CD1c-positive myeloid dendritic cell (primary cell): Measurements from ENCODE around the gene ZNF644.

ENCODE experiments used
- DNase-seq: peaks from one replicate; pipeline ENCODE4 v3.0.0-alpha.2; 2016; ENCODE audit errors: extremely low spot score

Gene ZNF644

DNA sequence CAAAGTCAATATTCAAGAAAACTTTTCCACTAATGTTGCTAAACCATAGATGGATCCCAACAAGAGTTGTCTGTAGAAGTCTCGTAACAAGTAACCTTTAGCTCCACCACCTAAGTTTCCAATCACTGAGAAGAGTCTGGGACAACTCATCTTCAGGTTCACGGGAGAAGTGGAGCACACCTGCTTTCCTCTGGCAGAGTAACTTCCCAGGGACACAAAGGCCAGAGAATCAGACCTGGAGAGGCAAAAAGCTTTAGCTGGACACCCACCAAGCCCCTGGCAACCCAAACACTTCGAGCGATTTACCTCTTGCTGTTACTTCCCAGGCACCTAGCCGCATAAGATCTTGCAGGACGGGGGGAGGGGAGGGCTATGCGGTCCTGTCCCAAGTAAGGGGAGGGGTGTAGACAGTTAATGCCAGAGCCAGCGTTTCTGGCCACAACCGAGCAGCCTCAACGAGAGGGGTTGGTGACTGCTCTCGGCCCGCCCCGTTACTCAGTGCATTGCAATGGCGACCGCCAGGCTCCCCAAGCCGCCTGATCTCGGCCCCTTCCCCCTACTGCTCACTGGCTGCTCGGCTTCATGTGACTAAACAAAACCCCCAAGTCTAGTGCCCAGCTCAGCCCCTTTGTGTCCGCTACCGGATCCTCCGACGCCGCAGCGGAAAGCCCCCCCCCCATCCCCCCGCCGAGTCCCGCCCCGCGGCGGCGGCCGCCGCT, 709 bp downstream of the ZNF644 start:
- DNase-seq, result peak; percentile 61

DNA sequence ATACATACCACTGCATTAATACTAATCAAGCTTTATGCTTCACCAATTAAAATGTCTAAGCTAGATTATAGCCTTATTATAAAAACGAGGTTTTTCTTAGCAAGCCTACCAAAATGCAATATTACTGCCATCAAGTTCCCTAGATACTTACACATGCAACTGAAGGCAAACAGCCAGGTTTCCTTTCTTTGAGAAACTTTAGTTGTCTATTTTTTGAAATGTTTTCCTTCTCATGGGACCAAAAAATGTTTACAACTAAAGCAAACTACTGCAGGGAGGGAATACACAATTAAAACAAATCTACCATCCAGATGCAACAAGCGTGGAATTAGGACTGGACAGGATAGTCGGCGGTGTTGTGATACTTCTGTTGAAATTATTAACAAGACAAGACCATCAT, 1.3 kb downstream of the ZNF644 start:
- no peak for DNase-seq

DNA sequence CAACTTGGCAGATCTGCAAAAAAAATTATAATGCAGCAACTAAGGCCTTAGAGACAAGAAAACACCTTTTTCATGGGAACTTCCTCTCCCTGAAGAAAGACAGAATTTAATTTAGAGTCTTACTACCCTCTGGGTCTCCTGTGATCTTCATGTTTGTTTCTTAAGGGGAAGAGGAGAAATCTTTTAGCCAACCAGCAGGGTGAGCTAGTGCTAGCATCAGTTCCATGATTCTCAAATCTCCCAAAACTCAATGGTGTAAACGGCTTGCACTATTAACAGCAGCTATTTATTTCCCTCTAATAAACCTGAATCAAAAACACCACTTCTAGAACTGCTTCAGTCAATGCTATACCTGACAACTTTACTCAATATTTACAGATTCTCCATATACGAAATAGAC, 3.8 kb downstream of the ZNF644 start:
- DNase-seq, result peak; percentile 30

DNA sequence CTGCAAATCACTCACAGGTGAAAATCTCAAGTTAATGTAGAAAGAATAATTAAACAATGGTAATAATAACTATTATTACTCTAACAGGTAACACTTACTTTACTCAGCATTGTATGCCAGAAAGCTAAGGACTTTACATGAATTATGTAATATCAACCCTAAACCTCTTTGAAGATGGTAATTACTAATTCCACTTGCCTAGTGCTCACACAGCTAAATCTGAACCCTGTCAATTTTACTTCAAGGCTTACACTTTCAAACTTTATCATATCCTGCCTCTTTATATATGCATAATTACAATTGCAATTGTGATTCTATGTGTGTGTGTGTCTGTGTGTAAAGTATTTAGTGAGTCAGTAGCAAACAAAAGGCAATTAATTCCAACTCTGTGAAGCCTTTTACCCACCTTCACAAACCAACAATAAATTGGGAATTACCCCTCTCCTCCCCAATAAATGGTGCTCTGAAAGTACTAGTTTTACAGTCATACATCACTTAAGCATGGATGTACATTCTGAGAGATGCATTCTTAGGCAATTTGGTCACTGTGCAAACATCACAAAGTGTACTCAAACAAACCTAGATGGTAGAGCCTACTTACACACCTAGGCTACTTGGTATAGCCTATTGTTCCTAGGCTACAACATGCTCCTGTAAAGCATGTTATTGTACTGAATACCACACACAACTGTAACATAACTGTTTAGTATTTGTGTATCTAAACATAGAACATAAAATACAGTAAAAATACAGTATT, 5.9 kb downstream of the ZNF644 start:
- DNase-seq, result no peak

DNA sequence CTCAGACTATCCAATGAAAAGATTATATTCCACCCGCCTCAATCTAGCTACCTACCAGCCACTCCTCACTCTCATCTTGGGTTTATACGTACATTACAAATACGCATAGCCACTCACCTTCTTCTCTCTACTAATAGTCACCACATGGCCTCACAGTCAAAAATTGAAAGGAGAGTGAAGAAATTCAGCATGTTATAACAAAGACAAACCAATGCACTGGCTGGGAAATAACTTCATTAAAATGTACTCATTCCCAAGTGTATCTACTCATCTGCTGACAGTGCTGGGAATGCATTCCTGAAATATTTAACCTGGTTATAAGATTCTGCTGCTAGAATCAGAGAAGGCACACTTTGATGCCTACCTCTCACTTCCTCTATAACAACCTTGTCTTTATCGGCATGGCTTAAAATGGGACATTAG, 6.5 kb downstream of the ZNF644 start:
- no peak for DNase-seq

DNA sequence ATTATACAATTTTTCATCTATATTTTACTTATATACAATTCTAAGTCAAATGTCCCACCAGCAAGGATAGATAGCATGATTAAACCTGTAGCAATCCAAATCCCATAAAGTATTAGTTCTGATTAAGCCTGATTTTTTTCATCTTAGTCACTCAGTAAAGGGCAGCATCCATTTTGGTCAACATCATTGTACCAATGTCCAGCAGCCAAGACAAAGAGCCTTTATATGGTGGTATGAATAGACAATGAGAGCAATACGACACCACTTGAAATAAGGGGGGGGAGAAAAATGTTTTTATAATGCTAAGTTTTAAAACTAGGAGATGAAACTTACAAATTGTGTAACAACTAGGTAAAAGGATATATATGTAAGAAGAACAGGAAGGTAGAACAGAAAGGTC, 7.4 kb downstream of the ZNF644 start:
- DNase-seq, result no peak

DNA sequence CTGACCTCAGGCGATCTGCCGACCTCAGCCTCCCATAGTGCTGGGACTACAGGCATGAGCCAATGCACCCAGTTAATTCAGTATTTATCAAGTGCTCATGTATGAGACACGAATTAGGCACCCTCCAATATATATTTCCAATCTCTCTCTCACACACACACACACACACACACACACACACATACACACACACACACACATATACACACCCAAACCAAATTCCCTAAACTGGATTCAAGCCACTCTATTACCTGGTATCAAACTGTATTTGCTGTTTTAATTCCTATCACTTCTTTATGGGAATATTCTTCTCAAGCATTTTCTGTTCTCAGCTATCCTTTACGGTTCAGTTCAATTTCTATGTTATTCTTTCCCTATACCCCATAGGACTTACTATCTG, 8.5 kb downstream of the ZNF644 start:
- no peak for DNase-seq

DNA sequence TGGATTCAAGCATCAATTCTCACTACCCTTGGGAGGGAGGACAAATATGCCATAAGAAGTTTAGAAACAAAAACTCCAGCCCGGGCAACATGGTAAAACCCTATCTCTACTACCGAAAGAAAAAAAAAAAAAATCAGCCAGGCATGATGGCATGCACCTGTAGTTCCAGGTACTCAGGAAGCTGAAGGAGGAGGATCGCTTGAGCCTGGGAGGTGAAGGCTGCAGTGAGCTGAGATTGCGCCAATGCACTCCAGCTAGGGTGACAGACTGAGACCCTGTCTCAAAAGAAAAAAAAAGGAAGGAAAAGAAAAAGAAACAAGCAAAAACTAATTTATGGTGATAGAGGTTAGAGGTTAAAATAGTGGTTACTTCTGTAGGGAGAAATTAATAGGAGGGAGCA, 9.6 kb downstream of the ZNF644 start:
- DNase-seq, result no peak

DNA sequence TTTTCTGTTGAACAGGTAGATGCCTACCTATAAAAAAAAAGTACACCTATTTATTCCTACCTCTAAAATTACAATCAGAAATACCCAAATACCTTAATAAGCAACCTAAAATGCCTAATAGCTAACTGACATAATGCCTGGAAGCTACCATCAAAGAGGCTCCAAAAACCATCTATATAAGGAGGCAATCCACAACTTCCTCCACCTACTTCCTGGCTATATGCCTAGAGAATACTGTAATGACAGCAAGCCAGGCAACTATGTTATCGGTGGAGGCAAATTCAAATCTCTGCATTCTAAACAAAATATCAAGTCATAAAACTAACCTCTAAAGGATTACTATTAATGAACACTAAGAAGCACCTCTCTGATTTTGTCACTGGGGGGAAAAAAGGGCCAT, 10.1 kb downstream of the ZNF644 start:
- no peak for DNase-seq

DNA sequence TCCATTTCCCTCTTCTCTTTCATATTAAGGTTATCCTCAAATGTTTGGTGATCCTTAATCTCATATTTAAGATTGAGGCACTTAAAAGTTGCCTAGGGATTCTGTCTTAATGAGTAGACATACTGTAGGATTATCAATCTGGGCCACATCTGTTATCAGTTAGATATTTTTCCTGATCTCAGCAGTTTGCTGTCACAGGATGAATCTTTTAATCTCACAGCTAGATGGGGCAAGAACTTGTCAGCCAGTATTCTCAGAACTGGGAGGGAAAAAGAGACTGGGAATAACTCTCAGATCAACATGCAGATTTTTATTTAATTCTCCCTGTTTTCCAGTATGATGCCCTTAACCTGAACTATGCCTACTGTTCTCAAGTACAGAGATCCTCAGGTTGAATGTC, 14.0 kb downstream of the ZNF644 start:
- no peak for DNase-seq

DNA sequence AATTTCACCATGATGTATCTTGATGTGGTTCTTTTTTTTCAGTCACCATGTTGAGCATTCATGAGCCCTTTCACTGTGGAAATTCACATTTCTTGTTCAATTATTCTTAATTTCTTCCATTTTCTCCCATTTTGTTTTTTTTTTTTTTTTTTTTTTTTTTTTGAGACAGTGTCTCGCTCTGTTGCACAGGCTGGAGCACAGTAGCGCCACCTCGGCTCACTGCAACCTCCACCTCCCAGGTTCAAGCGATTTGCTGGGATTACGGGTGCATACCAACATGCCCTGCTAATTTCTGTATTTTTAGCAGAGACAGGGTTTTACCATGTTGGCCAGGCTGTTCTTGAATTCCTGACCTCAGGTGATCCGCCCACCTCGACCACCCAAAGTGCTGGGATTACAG, 14.7 kb downstream of the ZNF644 start:
- no peak for DNase-seq

DNA sequence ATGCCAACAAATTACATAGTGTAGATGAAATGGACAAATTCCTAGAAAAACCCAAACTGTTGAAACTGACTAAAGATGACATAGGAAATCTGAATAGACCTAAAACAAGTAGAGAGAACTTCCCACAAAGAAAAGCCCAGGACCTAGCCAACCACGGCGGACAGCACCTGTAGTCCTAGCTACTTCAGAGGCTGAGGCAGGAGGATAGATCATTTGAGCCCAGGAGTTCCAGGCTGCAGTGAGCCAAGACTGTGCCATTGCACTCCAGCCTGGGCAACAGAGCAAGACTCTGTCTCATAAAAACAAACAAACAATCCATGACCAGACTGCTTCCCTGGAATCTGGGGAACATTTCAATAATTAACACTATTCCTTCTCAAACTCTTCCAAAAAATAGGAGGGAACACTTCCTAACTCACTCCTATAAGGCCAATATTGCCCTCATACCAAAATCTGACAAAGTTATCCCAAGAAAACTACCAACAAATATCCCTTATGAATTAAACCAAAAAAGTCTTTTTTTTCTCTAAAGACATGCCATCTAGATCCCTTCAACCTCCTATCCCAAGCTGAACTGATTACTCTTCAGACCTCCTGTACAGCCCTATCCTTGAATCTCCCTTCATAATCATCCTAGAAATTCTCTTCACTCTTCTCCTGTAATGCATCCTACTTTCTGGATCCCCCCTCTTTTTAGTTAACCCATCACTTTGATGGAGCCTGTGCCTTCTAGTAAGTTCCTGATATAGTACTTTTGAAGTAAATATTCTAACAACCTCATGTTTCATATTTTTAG, 15.5 kb downstream of the ZNF644 start:
- no peak for DNase-seq

DNA sequence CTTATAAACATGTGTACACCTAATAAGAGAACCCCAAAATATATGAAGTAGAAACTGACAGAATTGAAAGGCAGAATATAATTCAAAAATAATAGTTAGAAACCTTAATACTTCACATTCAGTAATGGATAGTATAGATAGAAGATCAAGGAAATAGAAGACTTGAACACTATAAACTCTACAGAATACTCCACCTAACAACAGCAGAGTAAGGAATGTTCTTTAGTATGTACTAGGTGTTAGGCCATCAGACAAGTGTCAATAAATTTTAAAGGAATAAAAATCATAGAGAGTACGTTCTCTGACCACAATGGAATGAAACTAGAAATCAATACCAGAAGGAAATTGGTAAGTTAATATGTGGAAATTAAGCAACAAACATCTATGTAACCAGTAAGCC, 16.6 kb downstream of the ZNF644 start:
- DNase-seq, result no peak

DNA sequence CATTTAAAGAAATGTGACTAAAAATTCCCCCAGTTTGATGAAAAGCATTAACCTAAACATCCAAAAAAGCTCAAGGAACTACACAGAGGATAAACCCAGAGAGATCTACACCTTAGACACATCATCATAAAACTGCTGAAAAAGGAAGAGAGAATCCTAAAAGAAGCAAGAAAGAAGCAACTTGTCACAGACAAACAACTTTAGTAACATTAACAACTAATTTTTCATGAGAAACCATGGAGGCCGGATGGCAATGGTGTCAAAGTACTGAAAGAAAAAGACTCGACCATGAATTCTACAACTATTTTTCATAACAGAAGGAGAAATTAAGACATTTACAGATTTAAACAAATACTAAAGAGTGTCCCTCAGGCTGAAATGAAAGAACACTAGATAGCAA, 17.7 kb downstream of the ZNF644 start:
- DNase-seq, result no peak

DNA sequence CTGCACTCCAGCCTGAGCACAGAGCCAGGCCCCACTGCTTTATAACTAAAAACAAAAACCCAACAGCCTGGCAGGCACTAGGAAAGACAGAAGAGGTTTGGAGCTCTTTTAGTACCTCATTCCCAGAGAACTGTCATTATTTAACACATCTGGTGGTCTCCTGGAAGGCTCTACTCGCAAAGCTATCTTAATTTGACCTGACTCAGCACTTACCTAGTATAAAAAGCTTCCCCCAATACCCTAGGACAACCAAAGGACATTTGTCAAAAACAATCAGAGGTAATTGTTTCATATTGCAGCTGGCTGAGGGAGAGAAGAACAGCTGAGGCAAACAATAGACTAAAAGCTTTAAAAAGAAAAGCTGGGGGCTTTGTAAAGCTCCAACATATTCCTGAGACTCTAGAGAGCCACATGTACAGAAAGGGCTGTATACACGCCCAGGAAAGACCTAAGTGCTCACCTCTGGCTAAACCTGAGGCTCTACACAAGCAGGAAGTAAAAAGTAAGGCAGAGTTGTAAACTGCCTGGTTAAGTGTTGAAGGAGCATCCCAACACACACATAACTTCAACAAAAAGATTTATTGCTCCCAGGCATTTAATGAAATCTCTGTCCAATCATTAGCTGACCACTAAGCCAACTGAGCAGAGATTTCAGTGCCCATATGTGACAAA, 25.0 kb downstream of the ZNF644 start:
- no peak for DNase-seq

DNA sequence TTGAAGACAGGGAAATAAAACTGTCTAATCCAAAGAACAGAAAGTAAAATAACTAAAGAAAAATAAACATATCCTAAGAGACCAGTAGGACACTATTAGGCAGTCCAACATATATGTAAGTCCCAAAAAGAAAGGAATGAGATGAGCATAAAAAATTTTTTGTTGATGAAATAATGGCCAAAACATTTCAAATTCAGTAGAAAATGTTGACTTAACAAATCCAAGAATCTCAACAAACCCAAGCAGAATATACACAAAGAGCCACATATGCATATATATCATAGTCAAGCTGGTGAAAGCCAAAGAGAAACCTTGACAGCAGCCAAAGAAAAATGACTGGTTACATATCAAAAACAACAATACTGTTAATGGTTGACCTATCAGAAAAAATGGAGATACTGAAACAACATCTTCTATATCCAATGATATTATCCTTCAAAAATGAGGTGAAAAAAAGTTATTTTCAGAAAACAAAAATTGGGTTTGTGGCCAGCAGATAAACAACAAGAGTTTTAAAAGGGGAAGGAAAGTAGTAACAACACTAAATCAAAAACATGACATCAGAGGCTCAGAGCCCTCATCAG, 26.4 kb downstream of the ZNF644 start:
- DNase-seq, result no peak

DNA sequence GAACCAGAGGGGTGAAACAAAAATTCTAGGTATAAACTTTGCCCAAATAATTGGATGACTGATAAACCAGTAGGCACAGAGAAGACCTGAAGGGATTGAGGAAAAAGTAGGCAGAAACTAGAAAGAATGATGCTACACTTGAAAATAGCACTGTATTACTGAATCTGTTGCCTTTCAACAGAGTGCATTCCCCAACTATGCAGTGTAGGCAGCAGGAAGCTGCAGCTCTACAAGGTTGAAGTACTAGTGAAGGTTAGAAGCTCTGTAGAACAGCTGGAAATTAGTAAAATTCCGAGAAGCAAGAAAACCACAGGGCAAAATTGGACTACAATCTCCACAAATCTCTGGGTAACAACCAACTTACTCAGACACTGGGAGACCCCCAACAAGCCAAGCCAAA, 27.4 kb downstream of the ZNF644 start:
- DNase-seq, result no peak

DNA sequence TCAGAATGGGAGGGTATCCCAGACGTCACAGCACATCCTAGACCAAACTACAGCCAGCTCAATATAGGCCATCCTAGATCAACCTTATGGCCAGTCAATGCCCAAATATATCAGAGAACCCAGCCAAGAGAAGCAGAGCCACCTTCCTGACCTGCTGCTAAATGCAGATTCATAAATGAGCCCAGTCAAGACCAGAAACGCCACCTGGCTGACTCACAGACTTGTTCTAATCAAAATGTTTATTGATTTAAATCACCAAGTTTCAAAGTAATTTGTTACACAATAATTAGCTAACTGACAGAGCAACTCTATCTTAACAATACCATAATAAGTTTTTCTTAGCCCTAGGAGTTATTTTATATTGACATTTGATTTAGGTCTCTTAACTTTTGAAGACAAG, 28.6 kb downstream of the ZNF644 start:
- DNase-seq, result no peak

DNA sequence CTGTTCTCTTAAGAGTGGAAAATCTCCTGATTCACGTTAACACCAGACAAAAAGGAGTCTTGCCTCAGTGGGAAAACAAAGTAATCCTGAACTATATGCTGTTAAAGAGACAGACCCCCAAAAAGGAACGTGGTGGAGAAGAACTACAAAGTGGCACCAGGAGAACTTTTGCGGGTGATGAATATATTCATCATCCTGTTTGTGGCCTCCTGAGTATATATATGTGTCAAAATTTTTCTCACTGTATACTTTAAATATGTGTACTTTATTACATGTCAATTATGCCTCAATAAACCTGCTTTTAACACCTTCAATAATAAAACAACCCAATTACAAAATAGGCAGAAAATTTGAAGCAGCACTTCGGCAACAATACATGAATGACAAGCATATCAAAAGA, 31.1 kb downstream of the ZNF644 start:
- no peak for DNase-seq

DNA sequence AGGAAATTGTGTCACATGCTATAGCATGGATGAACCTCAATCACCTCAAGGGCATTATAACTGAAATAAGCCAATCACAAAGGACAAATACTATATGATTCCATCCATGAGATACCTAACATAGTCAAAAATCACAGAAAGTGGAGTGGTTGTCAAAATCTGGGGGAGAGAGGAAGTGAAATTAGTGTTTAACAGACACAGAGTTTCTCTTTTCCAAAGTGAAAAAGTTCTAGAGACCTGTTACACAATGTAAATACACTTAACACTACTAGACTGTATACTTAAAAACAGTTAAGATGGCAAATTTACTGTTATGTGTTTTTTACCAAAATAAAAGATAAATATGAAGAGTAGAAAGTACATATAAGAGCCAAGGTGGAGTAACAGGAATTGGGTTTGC, 31.8 kb downstream of the ZNF644 start:
- DNase-seq, result peak; percentile 46

DNA sequence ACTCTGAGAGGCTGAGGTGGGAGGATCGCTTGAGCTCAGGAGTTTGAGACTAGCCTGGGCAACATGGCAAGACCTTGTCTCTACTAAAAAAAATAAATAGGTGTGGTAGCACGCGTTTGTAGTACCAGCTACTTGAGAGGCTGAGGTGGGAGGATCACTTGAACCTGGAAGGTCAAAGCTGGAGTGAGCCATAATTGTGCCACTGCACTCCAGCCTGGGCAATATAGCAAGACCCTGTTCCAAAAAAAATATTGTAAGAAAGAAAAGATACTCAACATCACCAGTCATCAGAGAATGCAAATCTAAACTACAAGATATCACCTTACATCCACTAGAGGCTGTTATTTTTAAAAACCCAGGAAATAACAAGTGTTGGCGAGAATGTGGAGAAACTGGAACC, 32.5 kb downstream of the ZNF644 start:
- DNase-seq, result no peak

DNA sequence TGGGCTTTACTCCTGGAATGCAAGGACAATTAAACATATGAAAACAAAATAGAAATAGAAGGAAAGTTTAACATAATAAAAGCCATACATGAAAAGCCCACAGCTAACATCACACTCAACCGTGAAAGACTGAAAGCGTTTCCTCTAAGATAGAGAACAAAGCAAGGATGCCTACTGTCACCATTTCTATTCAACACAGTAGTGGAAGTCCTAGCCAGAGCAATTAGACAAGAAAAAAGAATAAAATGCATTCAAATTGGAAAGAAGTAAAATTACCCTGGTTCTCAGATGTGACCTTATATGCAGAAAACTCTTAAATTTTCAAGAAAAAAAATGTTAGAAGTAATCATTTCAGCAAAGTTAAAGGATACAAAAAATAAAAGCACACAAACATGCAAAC, 34.0 kb downstream of the ZNF644 start:
- no peak for DNase-seq
